Frontal cortex (tissue), 4 donors: Measurements from ENCODE around the gene TMEM217. TPM values are rescaled to one million over a fixed set of nuclear protein-coding genes. Genes with fewer than 3 reads are reported as not detected.

Experiments used
- DNase-seq, 2 donors: peaks; one replicate each; pipeline ENCODE4 v3.0.0; 2012; ENCODE audit warnings: low spot score in 2 of 2
- FAIRE-seq: peaks from 2 replicates; lab custom pipeline; 2012; peaks lifted over from hg19 to GRCh38; lab: Jason Lieb, UNC
- total RNA-seq: library from RNA; depleted of rRNA; stranded (reverse); fragments of >200 nt; gene quantifications from one replicate; pipeline ENCODE4 v1.2.3, GENCODE V29; 2014
- donor health status: control.
- donor health status: control.
- donor health status: control.

TMEM217 gene
- total RNA-seq, 1 donor from 2014 or later, result 1.2 TPM

DNA sequence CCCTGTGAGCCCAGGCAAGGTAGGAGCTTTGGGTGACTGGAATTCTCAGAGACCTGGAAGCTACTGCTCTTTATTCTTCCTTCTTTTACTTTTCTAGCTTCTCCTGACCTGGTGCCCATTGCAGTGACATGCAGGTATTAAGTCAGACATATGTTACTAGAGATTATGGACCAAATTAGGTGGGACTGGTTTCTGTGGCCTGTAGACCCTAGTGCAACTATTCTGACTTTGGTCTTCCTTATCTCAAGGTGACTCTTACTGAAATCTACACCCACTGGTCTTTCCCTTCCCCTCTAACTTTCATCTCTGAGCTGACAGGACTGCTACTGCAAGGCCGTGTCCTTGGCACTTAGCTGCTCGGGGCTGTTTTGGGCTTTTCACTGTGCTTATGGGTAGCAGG lies 24.4 kb upstream of the TMEM217 start:
- FAIRE-seq, result no peak
- no peak for DNase-seq

DNA sequence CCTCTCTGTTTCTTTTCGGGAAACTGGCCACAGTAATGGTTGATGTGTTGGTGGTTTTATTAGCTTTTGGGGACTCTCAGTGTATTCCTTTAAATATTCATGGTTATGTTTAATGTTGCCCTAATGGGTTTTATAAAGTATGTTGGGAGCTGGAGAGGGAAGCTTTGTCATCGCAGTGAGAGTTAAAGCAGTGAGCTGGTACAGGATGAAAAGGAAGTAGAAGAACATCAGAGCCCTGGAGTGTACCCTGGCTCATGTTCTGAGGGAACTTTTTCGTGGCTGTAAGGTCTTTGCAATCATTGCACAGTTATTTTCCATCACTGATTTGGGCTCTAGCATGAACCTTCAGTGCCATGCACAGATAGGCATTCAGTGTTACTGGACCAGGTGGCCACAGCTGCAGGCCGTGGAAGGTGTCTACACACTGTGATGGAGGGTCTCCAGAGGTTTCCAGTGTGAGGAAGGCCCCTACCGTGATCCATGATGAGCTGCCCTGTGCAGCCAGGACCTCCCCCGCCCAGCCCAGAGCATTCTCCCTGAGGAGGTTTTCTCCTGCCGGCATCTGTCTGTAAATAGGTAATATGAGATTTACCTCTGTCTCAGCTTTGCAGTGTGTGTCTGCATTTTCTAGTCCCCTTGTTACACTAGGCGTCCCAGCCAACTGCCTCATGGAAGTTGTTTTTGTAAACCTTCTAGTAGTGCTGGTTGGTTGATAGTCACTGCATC lies 22.4 kb upstream of the TMEM217 start:
- FAIRE-seq, result no peak
- DNase-seq, result no peak

DNA sequence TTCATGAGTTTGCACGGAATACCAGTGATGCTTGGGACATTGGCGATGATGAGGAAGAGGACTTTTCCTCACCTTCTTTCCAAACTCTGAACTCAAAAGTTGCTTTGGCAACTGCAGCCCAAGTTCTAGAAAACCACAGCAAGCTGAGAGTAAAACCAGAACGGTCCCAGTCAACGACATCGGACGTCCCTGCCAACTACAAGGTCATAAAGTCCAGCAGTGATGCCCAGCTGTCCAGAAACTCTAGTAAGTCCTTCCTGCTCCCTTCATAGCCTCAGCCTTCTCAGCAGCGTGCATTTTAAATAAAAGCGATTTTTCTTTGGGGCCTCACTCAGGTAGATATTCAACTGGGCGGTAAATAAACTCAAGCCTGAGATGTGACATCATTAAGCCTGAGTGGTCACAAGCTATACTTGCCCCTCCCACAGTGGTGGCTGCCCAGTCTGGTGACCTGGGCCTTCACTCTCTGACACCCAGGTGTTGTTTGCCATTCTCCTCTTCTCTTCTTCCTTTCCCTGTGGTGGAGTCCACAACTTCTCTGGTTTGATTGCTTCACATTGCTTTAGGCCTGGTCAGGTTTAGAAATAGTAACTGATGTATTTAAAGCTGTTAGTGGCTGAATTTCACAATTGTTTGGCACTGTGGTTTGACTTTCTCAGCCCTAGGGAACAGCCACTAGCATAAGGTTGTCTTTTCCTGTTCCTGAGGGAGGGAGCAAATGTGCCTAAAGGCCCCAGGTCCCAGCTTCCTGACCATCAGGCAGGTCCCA lies 21.6 kb upstream of the TMEM217 start:
- DNase-seq, result no peak
- FAIRE-seq, result no peak

DNA sequence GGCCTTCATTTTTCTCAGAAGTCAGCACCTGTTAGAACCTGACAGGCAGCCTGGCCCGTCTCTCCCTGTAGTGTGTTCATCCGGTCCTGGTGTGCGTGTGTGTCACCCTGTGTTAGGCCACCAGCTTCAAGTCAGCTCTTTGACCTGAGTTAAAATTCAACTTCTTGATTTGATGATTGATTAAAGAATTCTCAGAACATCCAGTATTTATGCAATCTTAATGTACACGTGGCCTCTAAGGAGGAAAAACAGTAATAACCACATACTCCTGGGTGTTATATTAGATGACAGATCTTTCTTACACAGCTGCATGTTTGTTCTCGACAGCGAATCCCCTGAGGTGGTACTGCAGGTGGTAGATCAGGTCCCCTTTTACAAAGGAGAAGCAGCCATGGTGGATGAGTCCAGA lies 19.1 kb upstream of the TMEM217 start:
- FAIRE-seq, result no peak
- no peak for DNase-seq

DNA sequence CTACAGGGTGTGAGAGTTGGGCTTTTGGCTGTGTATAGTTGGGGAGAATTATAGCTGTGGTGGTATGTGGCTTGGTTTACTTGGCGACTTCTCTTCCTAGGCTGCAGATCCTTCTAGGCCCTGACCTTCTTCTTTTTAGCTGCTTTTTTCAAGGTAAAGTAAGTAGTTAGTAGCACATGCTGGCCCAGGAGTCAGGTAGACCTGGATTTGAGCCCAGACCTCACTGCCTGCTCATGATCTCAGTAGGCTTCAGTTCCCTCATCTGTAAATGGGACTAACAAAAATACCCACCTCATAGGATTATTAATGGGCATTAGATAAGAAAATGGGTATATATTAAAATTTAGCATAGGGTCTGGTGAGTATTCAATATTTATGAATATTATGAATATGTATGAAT lies 17.4 kb upstream of the TMEM217 start:
- DNase-seq (no peak), FAIRE-seq (no peak)

DNA sequence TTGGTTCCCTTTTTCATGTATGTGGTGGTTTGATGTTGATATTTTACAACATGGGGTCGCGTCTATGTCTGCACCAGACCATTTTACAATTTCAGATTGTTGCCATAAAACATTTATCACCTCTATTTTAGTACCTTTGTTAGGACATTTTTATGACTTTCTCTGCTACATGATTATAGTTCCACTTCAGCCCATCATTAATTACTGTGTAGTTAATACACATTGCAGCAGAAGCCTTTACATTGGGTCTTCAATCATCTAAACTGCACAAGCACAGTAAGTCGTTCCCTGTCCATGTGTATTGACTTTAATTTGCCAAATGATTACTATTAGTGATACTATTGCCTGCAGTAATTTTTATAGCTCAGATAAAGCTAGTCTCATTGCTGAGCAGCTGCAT lies 15.7 kb upstream of the TMEM217 start:
- FAIRE-seq, result no peak
- no peak for DNase-seq

DNA sequence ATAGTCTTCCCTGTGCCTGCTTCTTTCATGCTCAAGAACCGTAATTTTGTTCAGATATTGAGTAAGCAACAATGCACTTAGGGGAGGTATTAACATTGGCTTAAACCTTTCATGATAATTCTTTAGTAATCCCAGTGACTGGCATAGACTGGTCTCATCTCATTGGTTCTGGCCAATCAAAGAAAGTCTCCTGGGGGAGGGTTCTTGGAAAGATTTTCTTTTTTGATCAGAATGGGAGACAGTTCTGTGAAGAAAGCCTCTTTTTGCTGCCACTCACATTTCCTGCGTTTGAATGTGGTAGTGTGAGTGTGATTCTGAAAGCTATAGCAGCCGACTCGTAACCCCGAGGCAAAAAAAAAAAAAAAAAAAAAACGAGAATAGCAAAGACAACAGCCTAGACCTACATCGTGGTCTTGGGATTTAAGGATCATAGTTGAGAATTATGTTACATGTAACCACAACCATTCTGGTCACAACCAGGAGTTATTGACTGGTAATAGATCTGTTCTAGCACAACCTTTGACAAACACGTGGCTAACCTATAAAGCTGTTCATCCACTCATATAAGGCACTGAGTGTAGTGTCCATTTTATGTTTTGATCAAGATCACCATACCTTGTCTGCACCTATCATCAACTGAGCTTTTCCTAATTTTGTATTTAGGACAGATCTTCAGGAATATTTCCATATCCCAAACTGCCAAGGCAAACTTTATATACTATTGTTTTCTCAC lies 15.1 kb upstream of the TMEM217 start:
- DNase-seq (no peak), FAIRE-seq (no peak)

DNA sequence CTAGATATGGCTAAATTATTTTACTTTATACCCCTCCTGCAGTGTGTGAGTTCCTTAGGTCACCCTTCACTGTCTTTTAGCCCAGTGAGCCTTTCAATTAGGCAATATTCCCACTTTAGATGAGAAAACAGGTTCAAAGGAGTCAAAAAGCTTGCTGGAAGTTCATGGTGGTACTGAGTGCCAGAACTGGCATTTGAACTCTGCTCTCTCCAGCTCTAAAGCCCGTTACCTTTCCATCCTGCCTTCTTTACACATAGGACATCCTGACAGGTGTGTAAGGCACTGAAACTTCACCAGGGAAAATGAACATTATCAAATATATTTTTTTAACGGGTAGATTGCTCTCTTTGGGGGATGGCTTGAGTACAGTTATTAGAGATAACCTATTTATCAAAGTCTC lies 11.2 kb upstream of the TMEM217 start:
- FAIRE-seq (no peak), DNase-seq (no peak)

DNA sequence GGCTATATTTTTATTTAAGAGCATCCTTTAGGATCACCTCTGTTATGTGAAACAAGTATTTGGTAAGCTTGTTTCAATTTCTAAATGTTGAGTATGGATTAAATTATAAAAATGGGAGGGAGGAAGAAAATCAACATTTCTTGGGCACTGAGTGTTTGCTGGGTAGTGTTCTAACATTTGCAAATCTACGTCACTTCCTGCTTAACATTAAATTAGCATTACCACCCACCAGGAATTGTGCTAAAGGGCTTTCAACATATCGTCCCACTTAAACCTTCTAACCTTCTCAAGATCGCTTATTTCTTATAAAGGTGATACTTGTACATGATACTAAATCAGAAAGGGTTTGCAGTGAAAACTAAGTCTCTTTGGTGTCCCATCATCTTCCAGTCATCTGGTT lies 7.9 kb upstream of the TMEM217 start:
- FAIRE-seq (no peak), DNase-seq (no peak)

DNA sequence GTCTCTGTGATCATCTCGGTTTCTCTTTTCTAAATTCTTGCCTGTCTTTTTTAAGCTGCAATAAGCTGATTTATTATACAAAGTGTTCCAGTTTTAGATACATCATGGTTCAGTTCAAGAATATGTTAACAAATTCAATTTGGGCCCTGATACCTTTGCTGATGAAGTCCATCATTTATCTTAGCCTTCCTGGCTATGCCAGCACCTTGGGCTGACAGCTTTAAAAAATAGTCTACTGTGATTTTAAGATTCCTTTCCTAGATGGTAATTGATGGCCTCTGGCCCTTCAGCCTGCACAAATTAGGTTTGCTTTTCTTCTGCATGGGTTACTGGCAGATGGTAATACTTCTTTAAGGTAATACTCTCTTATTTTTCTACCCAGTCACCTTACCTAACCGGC lies 7.1 kb upstream of the TMEM217 start:
- FAIRE-seq (no peak), DNase-seq (no peak)

DNA sequence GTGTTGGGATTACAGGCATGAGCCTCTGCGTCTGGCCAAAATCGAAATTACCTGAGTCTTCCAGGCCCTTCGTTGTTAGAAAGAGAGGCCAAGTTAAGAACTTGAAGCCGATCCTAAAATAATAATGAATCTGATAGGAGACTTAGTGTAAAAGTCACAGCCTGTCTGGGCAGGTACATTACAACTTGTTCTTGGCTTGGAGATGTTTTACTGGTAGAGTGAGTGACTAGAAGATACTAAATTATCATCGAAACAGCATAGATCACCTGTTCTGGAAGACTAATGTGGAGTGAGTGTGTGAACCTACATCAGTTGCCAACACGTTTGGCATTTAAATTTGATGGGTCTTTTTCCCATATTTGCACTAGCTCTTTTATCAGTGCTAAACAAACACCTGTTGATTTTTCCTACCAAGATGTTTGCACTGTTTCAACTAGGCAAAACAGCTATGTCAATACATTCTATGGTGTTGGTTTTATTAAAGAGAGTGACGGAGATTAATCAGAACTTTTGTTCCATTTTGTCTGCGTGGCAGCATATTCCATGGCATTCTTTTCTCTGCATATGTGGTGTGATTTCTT lies 4.6 kb upstream of the TMEM217 start:
- no peak for FAIRE-seq
- DNase-seq, result no peak

DNA sequence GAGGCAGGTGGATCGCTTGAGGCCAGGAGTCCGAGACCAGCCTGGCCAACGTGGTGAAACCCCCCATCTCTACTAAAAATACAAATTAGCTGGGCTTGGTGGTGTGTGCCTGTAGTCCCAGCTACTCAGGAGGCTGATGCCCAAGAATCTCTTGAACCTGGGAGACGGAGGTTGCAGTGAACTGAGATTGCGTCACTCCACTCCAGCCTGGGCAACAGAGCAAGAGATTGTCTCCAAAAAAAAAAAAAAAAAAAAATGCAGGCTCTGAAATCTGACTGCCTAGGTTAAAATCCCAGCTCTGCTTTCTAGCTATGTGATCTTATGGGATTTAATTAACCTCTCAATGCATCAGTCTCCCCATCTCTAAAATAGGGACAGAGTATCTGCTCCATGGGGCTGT lies 3.3 kb upstream of the TMEM217 start:
- DNase-seq (no peak), FAIRE-seq (no peak)

DNA sequence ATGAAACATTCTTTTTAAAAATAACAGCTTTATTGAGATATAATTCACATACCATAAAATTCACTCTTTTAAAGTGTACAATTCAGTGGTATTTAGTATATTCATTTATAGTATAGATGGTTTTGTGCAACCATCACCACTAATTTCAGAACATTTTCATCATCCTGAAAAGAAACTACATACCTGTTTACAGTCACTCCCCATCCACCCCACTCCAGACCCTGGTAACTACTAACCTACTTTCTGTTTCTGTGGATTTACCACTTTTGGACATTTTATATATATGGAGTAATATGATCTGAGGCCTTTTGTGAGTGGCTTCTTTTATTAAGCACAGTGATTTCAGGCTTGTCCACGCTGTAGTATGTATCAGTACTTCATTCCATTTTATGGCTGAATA lies 2.5 kb upstream of the TMEM217 start:
- FAIRE-seq (no peak), DNase-seq (no peak)

DNA sequence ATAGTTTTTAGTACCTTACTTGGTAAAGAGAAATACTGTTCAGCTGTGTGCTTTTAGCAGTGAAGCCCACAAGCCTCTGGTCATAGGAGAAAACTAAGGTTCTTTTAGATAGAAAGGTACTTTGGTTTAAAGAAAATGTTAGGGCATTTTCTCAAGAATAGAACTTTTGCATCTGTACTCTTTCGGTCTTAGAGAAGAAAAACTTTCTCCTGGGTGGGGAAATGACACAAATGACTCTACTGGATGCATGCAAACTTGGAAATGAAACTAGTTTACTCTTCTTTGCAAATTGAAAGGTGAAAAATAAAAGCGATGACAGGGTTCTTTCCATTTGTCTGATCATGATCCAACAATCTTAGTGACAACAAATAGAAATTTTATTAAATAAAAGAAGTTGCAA lies 2.1 kb upstream of the TMEM217 start:
- DNase-seq, result no peak
- no peak for FAIRE-seq

DNA sequence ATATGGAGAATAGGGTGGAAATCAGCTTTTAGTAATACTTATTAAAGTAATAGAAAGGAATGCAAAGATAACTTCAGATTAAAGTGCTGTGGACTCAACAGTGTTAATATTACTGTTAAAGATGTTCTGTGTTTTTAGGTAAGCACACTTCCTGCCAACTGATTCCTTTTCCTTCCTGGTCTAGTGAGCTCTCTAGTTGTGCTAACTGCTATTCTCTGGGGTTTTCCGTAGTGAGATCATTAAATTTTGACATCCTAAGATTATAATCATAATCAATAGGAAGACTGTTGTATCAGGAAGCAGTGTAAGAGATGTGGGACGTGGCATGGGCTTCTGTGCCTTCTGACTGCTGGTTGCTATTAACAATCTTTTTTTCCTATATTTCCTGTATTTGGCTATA lies 1.2 kb upstream of the TMEM217 start:
- no peak for DNase-seq
- FAIRE-seq, result no peak

DNA sequence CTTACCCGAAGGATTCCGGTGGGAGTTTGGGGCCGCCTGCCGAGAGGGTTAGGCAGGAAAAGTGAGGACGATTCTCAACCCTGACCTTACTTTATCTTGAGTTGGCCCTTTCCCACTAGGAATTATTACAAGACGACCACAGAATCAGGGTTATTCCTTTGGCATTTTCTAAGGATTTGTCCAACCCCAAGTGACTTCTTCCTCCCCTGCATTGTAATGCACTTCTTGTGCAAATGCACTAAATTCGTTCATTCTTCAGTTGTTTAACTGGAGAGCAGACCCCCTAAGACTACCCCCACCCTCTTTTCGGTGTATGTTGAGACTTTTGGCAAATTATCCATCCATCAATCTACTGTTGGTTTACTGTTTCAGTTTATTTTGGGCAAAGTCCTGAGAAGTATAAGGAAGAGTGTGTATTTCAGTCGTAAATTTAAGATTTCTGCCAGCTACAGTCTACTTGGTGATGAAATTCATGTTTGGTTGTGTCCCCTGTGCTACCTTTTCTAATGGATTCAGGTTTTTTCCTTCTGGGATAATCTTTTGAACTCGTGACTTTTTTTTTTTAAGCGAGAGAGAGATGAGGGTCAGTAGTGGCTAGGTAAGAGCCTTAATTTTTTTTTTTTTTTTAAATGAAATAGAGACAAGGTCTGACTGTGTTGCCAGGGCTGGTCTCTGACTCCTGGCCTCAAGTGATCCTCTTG lies 611 bp upstream of the TMEM217 start:
- DNase-seq, result no peak
- FAIRE-seq, result no peak

DNA sequence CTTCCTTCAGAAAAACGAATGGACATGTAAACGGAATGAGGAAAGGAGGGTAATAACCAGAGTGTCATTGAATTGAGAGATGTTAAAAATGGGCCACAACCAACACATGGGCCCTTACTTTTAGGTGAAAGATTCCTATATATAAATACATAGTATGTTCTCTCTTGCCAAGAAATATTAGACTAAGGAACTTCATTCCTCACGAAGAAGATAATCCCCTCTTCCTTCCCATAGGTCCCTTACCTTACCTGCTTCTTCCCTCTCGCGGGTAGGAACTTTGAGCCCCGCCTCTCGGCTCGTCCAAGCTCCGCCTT lies 667 bp downstream of the TMEM217 start:
- peak in 1 of 2 donors; percentile 20 for DNase-seq
- no peak for FAIRE-seq

DNA sequence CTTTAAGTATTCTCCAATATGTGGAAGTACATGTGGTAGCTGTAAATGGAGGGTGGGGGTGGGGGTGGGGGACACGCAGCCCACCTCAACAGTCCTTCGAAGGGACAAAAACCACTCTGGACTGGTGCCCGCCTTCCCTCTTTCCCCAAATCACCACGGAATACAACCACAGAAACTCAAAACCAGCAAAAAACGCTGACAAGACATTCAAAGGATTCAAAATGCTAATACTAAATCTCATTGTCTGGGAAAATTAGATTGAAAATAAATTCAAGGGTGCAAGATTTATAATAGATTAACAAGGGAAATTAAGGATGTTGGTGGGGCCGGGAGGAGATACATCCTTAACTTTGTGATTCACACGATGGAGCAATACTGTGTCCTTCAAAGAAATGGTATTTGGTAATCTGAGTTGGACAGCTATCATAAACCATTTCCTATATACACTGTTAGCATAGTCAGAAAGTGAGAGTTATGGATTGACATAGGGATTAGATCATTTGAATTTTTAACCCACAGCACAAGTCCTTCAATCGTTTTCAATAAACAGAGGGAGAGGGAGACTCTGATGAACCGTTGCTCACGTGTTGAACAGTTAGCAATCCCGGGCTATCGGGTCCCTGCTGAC lies 1.1 kb downstream of the TMEM217 start:
- FAIRE-seq (no peak), DNase-seq (no peak)

DNA sequence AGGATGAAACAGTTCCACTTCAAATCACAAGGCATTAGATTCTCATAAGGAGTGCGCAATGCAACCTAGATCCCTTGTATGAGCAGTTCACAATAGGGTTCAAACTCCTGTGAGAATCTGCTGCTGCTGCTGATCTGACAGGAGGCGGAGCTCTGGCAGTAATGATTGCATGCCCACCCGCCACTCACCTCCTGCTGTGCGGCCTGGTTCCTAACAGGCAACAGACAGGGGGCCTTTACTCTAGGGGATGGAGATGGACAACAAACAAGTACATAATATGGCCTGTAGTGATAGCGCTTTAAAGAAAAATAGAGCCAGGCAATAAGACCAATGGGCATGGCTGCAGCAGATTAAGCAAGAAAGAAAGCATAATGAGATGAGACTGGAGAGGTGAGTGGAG lies 3.1 kb downstream of the TMEM217 start:
- FAIRE-seq, result no peak
- no peak for DNase-seq

DNA sequence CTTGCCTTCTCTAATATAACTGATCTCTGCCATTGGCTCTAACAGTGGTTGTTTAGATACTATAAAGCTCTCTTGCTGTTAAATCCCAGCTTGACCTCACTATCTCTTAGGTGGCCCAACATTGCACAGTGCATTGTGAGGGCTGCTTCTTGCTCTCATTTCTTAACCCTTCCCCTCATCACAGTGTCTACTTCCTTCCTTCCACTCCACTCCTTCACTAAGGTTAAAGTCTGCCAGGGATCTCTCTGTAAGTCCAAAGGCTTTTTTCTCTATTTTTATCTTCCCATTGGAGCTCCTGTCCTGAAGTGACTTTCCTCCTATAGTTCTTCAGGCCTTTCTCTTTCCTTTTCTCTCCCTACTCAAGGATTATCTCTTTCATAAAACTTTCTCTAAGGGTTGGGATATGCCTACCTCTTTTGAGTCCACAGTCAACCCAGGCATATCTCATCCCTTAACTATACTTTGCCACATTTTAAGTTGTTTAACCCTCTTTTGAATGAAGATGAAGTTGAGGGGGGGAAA lies 4.4 kb downstream of the TMEM217 start:
- DNase-seq, result no peak
- no peak for FAIRE-seq
